Measurements from ENCODE around the gene RNASEH2A. TPM values are rescaled to one million over a fixed set of nuclear protein-coding genes. Genes with fewer than 3 reads are reported as not detected.

RNASEH2A gene
- polyA plus RNA-seq, 1 of the 3 experiments (the other 2 are of a cell fraction), result 48.1 TPM

- TF ChIP-seq RFX5 (IDR thresholded peaks at IDR 0.05; ENCODE audit: low read length), result no peak
- no peak for TF ChIP-seq ZBTB33 (IDR thresholded peaks at IDR 0.05; ENCODE audit: borderline replicate concordance, low read depth)
- TF ChIP-seq NFIC (IDR thresholded peaks at IDR 0.05; ENCODE audit: borderline replicate concordance), result no peak
- TF ChIP-seq NRF1 (IDR thresholded peaks at IDR 0.05; ENCODE audit: low read depth, low read length), result no peak
- no peak for TF ChIP-seq USF1 (IDR thresholded peaks at IDR 0.05; ENCODE audit: borderline replicate concordance, low read depth)
- no peak; the same call in 1 of the 2 replicates for TF ChIP-seq GABPA (IDR thresholded peaks at IDR 0.05; ENCODE audit: low read depth)
- peak; percentile 82 for TF ChIP-seq YY1 (IDR thresholded peaks at IDR 0.05; ENCODE audit: low read depth)
- no peak for TF ChIP-seq JUND (IDR thresholded peaks at IDR 0.05)
- TF ChIP-seq TAF1 (IDR thresholded peaks at IDR 0.05; ENCODE audit: borderline replicate concordance, low read depth, low read length), result peak; percentile 61; the same call in 1 of the 2 replicates
- peak; percentile 95 for TF ChIP-seq MXI1 (IDR thresholded peaks at IDR 0.05; ENCODE audit: low read depth, low read length)
Measured at GRCh38 chr19:12806242-12807081, at the start of gene RNASEH2A (continued).

- no peak overlapping the region for H3K27ac ChIP-seq (ENCODE audit: low read depth in 2 of 2, low read length in 1 of 2)
- H3F3A ChIP-seq (replicated peaks; ENCODE audit: insufficient read depth), result peaks cover 15% of the 10 kb centered on the region
- H3K27me3 ChIP-seq (ENCODE audit: insufficient read depth), result peaks cover 12% of the 10 kb centered on the region; the same call in 1 of the 2 replicates
- CTCF ChIA-PET, result interaction anchor here (0.6 to 17.5 kb wide), 34 partner anchors 11 to 1195 kb away, joined by 3 to 321 read pairs (median 4); partner anchors contain the start of genes BEST2, DCAF15, FBXW9 and GET3
- no peaks in the 10 kb centered on the region; a peak in 1 of 4 replicates for H3K4me1 ChIP-seq (ENCODE audit: control insufficient read depth in 1 of 2, insufficient read depth in 2 of 2, low read depth in 1 of 2, low read length in 1 of 2)
- no peaks in the 10 kb centered on the region for H3K9me2 ChIP-seq
- H3K36me3 ChIP-seq (replicated peaks in 1 of 2; ENCODE audit: control insufficient read depth in 1 of 2, insufficient read depth in 2 of 2, low read length in 1 of 2), result peaks cover 0 to 4% of the 10 kb centered on the region in 2 experiments
- peak overlapping the region; percentile 25; the same call in 1 of the 2 replicates for H3K4me2 ChIP-seq
- WGBS (ENCODE audit: low lambda C conversion rate), result 74% methylated on average over 11 of the region's 60 CpGs
- no peaks in the 10 kb centered on the region for H4K20me1 ChIP-seq (ENCODE audit: insufficient read depth)
- POLR2A ChIA-PET, result interaction anchor here (0.7 to 1.1 kb wide), 2 partner anchors 17 to 21 kb away, joined by 3 read pairs; partner anchors contain the start of gene GET3
- H3K9ac ChIP-seq, result no peak overlapping the region
- no peaks in the 10 kb centered on the region for H3K9me3 ChIP-seq
- no peaks in the 10 kb centered on the region for H3K79me2 ChIP-seq (ENCODE audit: insufficient read depth)
- DNase-seq, result peak; percentile 94
- peak overlapping the region; percentile 73 for H2AFZ ChIP-seq (ENCODE audit: low read depth)
- peak overlapping the region; percentile 31 to 44; a peak in 3 of 4 replicates for H3K4me3 ChIP-seq (ENCODE audit: low read depth in 2 of 2, low read length in 1 of 2)
- no peak for TF ChIP-seq YY1 (IDR thresholded peaks at IDR 0.05; ENCODE audit: low read depth)
- TF ChIP-seq PBX3 (IDR thresholded peaks at IDR 0.05), result no peak
- TF ChIP-seq JUND (IDR thresholded peaks at IDR 0.05), result no peak
- TF ChIP-seq SMC3 (IDR thresholded peaks at IDR 0.05; ENCODE audit: low read depth, low read length), result peak; percentile 64
- TF ChIP-seq IRF3 (IDR thresholded peaks at IDR 0.05; ENCODE audit: low read depth, low read length), result no peak
- peak; percentile 60 for TF ChIP-seq NRF1 (IDR thresholded peaks at IDR 0.05; ENCODE audit: low read depth, low read length)
- no peak for TF ChIP-seq CHD2 (IDR thresholded peaks at IDR 0.05; ENCODE audit: low read length, partially characterized antibody)
- no peak for TF ChIP-seq USF2 (IDR thresholded peaks at IDR 0.05; ENCODE audit: borderline replicate concordance, low read depth, low read length)
- TF ChIP-seq FOXM1 (IDR thresholded peaks at IDR 0.05; ENCODE audit: low read depth), result no peak
- no peak; the same call in 1 of the 2 replicates for TF ChIP-seq SIN3A (IDR thresholded peaks at IDR 0.05; ENCODE audit: borderline replicate concordance, low read depth, low read length)
- 0 out of 2 replicates have a peak, but pooled peaks have one; percentile 46 for TF ChIP-seq RCOR1 (IDR thresholded peaks at IDR 0.05; ENCODE audit: low read length)
- TF ChIP-seq CTCF (IDR thresholded peaks at IDR 0.05), result peak; percentile 84
- no peak for TF ChIP-seq RXRA (IDR thresholded peaks at IDR 0.05; ENCODE audit: borderline replicate concordance, low read depth)
Measured at GRCh38 chr19:12757544-12758274, 48.7 kb upstream of the RNASEH2A start.

Data from SK-N-SH (cell line).